ENCODE data around the gene IMPG1. TPM values are rescaled to one million over a fixed set of nuclear protein-coding genes. Genes with fewer than 3 reads are reported as not detected.
"Not testable (repeated sequence)": the region's sequence is repeated elsewhere in the genome, so short reads cannot be mapped to it uniquely, and the experiment has no call there.

Gene IMPG1
- total and polyA plus RNA-seq, 2 of the 13 experiments (the other 11 are each of a cell fraction or from before 2014, with no cell fraction given), result not detected

GRCh38 chr6:75905129-75905528, 167.3 kb downstream of the IMPG1 start:
- CTCF ChIA-PET (ENCODE audit: low intra/inter-chr PET ratio, low total read pairs); H3K79me2 ChIP-seq (ENCODE audit: insufficient read depth, low read length); in situ Hi-C loops (cut with HindIII; ENCODE audit: extremely low pct_ligation_motif_present, low pct_unique_long_range_greater_than_20kb); H3K9ac ChIP-seq (ENCODE audit: insufficient read depth, low read depth, low read length); H3K4me3 ChIP-seq (replicated peaks in 1 of 3; ENCODE audit: insufficient read depth in 1 of 3, low read depth in 2 of 3, low read length in 3 of 3); H3K27me3 ChIP-seq (ENCODE audit: control insufficient read depth in 1 of 2, insufficient read depth in 2 of 2, low read length in 2 of 2); H3K27ac ChIP-seq (ENCODE audit: extremely low read length, insufficient read depth, low read length); H3K9me3 ChIP-seq (ENCODE audit: low read length); intact Hi-C loops (cut with micrococcal nuclease; ENCODE audit: unreplicated experiment); H3K36me3 ChIP-seq (replicated peaks in 1 of 2; ENCODE audit: control insufficient read depth in 1 of 2, insufficient read depth in 2 of 2, low read length in 2 of 2); H3K4me1 ChIP-seq (ENCODE audit: insufficient read depth, low read length); FAIRE-seq; POLR2A ChIA-PET; ATAC-seq; H2AFZ ChIP-seq (ENCODE audit: low read length); H3K4me2 ChIP-seq (ENCODE audit: low read depth, low read length); BruUV-seq (replicated peaks); H4K20me1 ChIP-seq (ENCODE audit: insufficient read depth, low read length); TF ChIP-seq FOXA1 (IDR thresholded peaks at IDR 0.05): not testable (repeated sequence)
- 85% methylated on average over 12 of the region's 14 CpGs for WGBS (ENCODE audit: low lambda C conversion rate)
- peak; percentile 15 for DNase-seq (ENCODE audit: low spot score)
- peak; percentile 58; the same call in 1 of the 2 replicates for TF ChIP-seq ZNF281 (CRISPR knock-in tag; IDR thresholded peaks at IDR 0.05; ENCODE audit: borderline replicate concordance)
- 0 out of 2 replicates have a peak, but pooled peaks have one; percentile 32 for TF ChIP-seq ZMYM4 (CRISPR knock-in tag; IDR thresholded peaks at IDR 0.05)
- TF ChIP-seq YY1 (IDR thresholded peaks at IDR 0.05; ENCODE audit: insufficient read depth, insufficient replicate concordance, low read depth, low read length), result peak; percentile 50
- peak; percentile 20; the same call in 1 of the 2 replicates for TF ChIP-seq FOXA1 (CRISPR knock-in tag; IDR thresholded peaks at IDR 0.05)
- 0 out of 2 replicates have a peak, but pooled peaks have one; percentile 13 for TF ChIP-seq FOXA3 (CRISPR knock-in tag; IDR thresholded peaks at IDR 0.05)

- H4K20me1 ChIP-seq (ENCODE audit: insufficient read depth, low read length); CTCF ChIA-PET (ENCODE audit: low intra/inter-chr PET ratio, low total read pairs); H3K9me3 ChIP-seq (ENCODE audit: low read length); in situ Hi-C loops (cut with HindIII; ENCODE audit: extremely low pct_ligation_motif_present, low pct_unique_long_range_greater_than_20kb); H3K27me3 ChIP-seq (ENCODE audit: control insufficient read depth in 1 of 2, insufficient read depth in 2 of 2, low read length in 2 of 2); H3K9ac ChIP-seq (ENCODE audit: insufficient read depth, low read depth, low read length); H3K4me2 ChIP-seq (ENCODE audit: low read depth, low read length); BruUV-seq (replicated peaks); H2AFZ ChIP-seq (ENCODE audit: low read length); H3K79me2 ChIP-seq (ENCODE audit: insufficient read depth, low read length); POLR2A ChIA-PET; H3K27ac ChIP-seq (ENCODE audit: extremely low read length, insufficient read depth, low read length); ATAC-seq; H3K36me3 ChIP-seq (replicated peaks in 1 of 2; ENCODE audit: control insufficient read depth in 1 of 2, insufficient read depth in 2 of 2, low read length in 2 of 2); FAIRE-seq; H3K4me3 ChIP-seq (replicated peaks in 1 of 3; ENCODE audit: insufficient read depth in 1 of 3, low read depth in 2 of 3, low read length in 3 of 3); intact Hi-C loops (cut with micrococcal nuclease; ENCODE audit: unreplicated experiment); H3K4me1 ChIP-seq (ENCODE audit: insufficient read depth, low read length); DNase-seq (ENCODE audit: low spot score): not testable (repeated sequence)
- 83% methylated on average over 1 of the region's 1 CpG for WGBS (ENCODE audit: low lambda C conversion rate)
These were observed 172.2 kb downstream of the IMPG1 start for GRCh38 chr6:75900216-75900615.
